KMS-11 (cell line): ENCODE results near the gene KRT36.

ENCODE experiments used
- H2AFZ ChIP-seq: fragments of 200-600 bp; sonication (generic); 2 replicates; pipeline ENCODE4 v1.6.1; 2016; ENCODE audit warnings: antibody characterized with exemption, mixed run types, low read depth
- H3K27ac ChIP-seq: fragments of 200-600 bp; sonication (generic); 2 replicates; pipeline ENCODE4 v1.6.1; 2016; ENCODE audit warnings: mild to moderate bottlenecking, mixed run types
- H3K27me3 ChIP-seq: fragments of 200-600 bp; sonication (generic); 2 replicates; pipeline ENCODE4 v1.6.1; 2017; ENCODE audit warnings: mild to moderate bottlenecking, low read depth, mixed run types, moderate library complexity; ENCODE audit not compliant: insufficient read depth
- H3K36me3 ChIP-seq: fragments of 200-600 bp; sonication (generic); 2 replicates; pipeline ENCODE4 v1.6.1; 2017; ENCODE audit warnings: mild to moderate bottlenecking, mixed run types; ENCODE audit not compliant: insufficient read depth
- H3K4me1 ChIP-seq: fragments of 200-600 bp; sonication (generic); 2 replicates; pipeline ENCODE4 v1.6.1; 2016; ENCODE audit warnings: mild to moderate bottlenecking, low read depth, mixed run types; ENCODE audit not compliant: poor library complexity, severe bottlenecking
- H3K4me2 ChIP-seq: fragments of 200-600 bp; sonication (generic); 2 replicates; pipeline ENCODE4 v1.7.0; 2016; ENCODE audit warnings: mild to moderate bottlenecking, mixed run types
- H3K4me3 ChIP-seq: fragments of 200-600 bp; sonication (generic); IDR thresholded peaks from 2 replicates; pipeline ENCODE4 v1.6.1; 2017; ENCODE audit warnings: low read depth, low read length, mixed read lengths; ENCODE audit not compliant: insufficient read depth
- H3K79me2 ChIP-seq: fragments of 200-600 bp; sonication (generic); 2 replicates; pipeline ENCODE4 v1.6.1; 2016; ENCODE audit warnings: low read depth, mixed run types; ENCODE audit not compliant: insufficient read depth
- H3K9ac ChIP-seq: fragments of 200-600 bp; sonication (generic); 2 replicates; pipeline ENCODE4 v1.6.1; 2016; ENCODE audit warnings: mild to moderate bottlenecking, mixed run types
- H4K20me1 ChIP-seq: fragments of 200-600 bp; sonication (generic); 2 replicates; pipeline ENCODE4 v1.6.1; 2016; ENCODE audit warnings: mild to moderate bottlenecking, mixed run types; ENCODE audit not compliant: insufficient read depth
- TF ChIP-seq, protein P1 (sequence below): fragments of 200-600 bp; sonication (generic); conservative IDR thresholded peaks from 2 replicates; pipeline ENCODE4 v1.6.1; 2017; ENCODE audit warnings: low read depth, mild to moderate bottlenecking, antibody characterized with exemption, low read length, moderate library complexity, mixed read lengths

Gene KRT36

GRCh38 chr17:41490000-41490990, 585 bp upstream of the KRT36 start:
- no peaks in the 10 kb centered on the region for H3K79me2 ChIP-seq
- no peak overlapping the region for H3K9ac ChIP-seq
- no peaks in the 10 kb centered on the region for H3K36me3 ChIP-seq
- H3K27me3 ChIP-seq, result no peaks in the 10 kb centered on the region; the same call in 1 of the 2 replicates
- H3K27ac ChIP-seq, result no peak overlapping the region
- H3K4me2 ChIP-seq, result no peak overlapping the region
- no peaks in the 10 kb centered on the region for H3K4me1 ChIP-seq
- no peaks in the 10 kb centered on the region for H4K20me1 ChIP-seq
- H3K4me3 ChIP-seq, result no peak overlapping the region
- TF ChIP-seq, protein P1, sequence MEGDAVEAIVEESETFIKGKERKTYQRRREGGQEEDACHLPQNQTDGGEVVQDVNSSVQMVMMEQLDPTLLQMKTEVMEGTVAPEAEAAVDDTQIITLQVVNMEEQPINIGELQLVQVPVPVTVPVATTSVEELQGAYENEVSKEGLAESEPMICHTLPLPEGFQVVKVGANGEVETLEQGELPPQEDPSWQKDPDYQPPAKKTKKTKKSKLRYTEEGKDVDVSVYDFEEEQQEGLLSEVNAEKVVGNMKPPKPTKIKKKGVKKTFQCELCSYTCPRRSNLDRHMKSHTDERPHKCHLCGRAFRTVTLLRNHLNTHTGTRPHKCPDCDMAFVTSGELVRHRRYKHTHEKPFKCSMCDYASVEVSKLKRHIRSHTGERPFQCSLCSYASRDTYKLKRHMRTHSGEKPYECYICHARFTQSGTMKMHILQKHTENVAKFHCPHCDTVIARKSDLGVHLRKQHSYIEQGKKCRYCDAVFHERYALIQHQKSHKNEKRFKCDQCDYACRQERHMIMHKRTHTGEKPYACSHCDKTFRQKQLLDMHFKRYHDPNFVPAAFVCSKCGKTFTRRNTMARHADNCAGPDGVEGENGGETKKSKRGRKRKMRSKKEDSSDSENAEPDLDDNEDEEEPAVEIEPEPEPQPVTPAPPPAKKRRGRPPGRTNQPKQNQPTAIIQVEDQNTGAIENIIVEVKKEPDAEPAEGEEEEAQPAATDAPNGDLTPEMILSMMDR, result no peak
- H2AFZ ChIP-seq, result no peak overlapping the region

- Histone ChIP-seq H3K36me3 (no peaks in the 10 kb centered on the region), H3K4me1 (no peaks in the 10 kb centered on the region), H3K79me2 (no peaks in the 10 kb centered on the region), H3K4me2 (no peak overlapping the region), H2AFZ (no peak overlapping the region), H3K27ac (no peak overlapping the region), H3K4me3 (no peak overlapping the region), H4K20me1 (no peaks in the 10 kb centered on the region), H3K27me3 (no peaks in the 10 kb centered on the region; the same call in 1 of the 2 replicates), H3K9ac (no peak overlapping the region)
- TF ChIP-seq, protein P1, result peak; percentile 42
Observed at GRCh38 chr17:41486809-41487530, 2.7 kb downstream of the KRT36 start.

- Histone ChIP-seq H3K9ac (no peak overlapping the region), H3K36me3 (no peaks in the 10 kb centered on the region)
Observed at GRCh38 chr17:41486316-41486715, 3.4 kb downstream of the KRT36 start.

More at GRCh38 chr17:41486316-41486715, 3.4 kb downstream of the KRT36 start:
- TF ChIP-seq, protein P1, result no peak
- Histone ChIP-seq H3K27ac (no peak overlapping the region), H3K4me3 (no peak overlapping the region), H3K79me2 (no peaks in the 10 kb centered on the region), H2AFZ (no peak overlapping the region), H4K20me1 (no peaks in the 10 kb centered on the region), H3K27me3 (no peaks in the 10 kb centered on the region; the same call in 1 of the 2 replicates), H3K4me1 (no peaks in the 10 kb centered on the region), H3K4me2 (no peak overlapping the region)
